ENCODE results near the gene CEP162.

The CEP162 gene

DNA sequence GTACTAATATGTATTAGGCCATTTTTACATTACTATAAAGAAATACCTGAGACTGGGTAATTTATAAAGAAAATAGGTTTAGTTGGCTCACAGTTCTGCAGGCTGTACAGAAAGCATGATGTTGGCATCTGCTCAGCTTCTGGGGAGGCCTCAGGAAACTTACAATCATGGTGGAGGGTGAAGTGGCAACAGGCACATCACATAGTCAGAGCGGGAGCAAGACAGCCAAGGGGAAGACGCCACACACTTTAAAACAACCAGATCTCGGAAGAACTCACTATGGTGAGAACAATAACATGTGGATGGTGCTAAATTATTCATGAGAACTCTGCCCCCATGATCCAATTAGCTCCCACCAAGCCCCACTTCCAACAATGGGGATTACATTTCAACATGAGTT, 41.3 kb upstream of the CEP162 start:
- DNase-seq (ENCODE audit: low read depth): no peak
- TF ChIP-seq, protein P1, sequence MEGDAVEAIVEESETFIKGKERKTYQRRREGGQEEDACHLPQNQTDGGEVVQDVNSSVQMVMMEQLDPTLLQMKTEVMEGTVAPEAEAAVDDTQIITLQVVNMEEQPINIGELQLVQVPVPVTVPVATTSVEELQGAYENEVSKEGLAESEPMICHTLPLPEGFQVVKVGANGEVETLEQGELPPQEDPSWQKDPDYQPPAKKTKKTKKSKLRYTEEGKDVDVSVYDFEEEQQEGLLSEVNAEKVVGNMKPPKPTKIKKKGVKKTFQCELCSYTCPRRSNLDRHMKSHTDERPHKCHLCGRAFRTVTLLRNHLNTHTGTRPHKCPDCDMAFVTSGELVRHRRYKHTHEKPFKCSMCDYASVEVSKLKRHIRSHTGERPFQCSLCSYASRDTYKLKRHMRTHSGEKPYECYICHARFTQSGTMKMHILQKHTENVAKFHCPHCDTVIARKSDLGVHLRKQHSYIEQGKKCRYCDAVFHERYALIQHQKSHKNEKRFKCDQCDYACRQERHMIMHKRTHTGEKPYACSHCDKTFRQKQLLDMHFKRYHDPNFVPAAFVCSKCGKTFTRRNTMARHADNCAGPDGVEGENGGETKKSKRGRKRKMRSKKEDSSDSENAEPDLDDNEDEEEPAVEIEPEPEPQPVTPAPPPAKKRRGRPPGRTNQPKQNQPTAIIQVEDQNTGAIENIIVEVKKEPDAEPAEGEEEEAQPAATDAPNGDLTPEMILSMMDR (conservative IDR thresholded peaks at IDR 0.05; ENCODE audit: low read depth, low read length): no peak
- H3K4me3 ChIP-seq (ENCODE audit: low read depth, low read length): no peak overlapping the region

DNA sequence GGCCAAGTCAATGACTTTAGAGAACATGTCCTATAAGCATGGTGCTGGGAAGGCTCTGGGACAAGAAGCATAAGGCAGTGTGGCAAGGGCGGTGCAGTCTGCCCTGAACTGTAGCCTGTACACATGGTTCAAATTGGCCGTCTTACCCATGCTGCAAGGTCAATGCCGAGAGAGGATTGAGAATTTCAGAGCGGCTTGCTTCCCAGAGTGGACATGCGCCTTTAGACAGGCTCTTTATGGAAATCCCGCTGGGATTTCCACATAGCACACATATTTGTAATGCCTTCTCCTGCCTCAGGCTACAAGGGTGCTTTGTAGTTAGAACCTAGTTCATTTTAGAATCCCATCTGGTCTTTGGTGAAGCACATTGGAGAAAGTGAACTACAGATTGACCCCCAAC, 36.1 kb upstream of the CEP162 start:
- TF ChIP-seq, protein P1 (conservative IDR thresholded peaks at IDR 0.05; ENCODE audit: low read depth, low read length): no peak
- H3K4me3 ChIP-seq (ENCODE audit: low read depth, low read length): no peak overlapping the region
- peak; percentile 61 for DNase-seq (ENCODE audit: low read depth)

DNA sequence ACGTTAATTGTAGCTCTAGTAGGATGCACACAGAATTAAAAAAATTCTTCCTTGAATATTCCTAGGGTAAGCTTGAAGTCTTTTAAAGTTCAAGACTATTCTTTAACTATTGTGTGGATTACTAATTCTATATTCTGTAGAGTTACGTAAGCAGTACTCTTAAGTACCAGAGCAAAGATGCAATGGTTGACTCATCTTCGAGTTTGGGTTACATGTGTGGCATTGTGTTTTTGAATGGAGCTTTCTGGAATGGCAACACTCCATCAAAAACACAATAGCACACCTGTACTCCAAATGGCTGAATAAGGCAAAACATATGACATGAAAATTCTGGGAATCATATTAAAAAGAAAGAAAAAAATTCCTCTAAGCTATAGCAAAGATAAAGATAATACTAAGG, 33.5 kb upstream of the CEP162 start:
- H3K4me3 ChIP-seq (ENCODE audit: low read depth, low read length): no peak overlapping the region
- DNase-seq (ENCODE audit: low read depth): no peak
- TF ChIP-seq, protein P1 (conservative IDR thresholded peaks at IDR 0.05; ENCODE audit: low read depth, low read length): no peak

DNA sequence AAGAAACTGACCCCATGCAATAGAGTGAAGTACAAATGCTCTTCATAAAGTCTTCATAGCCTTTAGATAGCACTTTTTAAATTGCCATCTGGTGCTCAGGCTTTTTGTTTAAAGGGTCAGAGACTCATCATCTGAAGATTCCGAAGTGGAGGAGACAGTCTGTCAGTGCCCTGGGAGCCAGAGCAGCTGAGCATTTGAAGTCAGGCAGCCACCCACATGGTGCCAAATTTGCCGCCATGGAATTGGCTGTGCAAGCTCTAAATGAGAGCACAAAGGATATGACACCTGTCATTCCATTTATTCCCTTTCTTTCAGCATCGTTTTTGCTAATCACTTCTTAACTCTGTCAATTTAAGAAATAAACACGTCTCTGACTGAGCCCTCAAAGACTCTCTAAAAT, 32.8 kb upstream of the CEP162 start:
- H3K4me3 ChIP-seq (ENCODE audit: low read depth, low read length): no peak overlapping the region
- TF ChIP-seq, protein P1 (conservative IDR thresholded peaks at IDR 0.05; ENCODE audit: low read depth, low read length): no peak
- no peak for DNase-seq (ENCODE audit: low read depth)

- TF ChIP-seq, protein P1 (conservative IDR thresholded peaks at IDR 0.05; ENCODE audit: low read depth, low read length): no peak
- DNase-seq (ENCODE audit: low read depth): no peak
- H3K4me3 ChIP-seq (ENCODE audit: low read depth, low read length): no peak overlapping the region
Measured at GRCh38 chr6:84258866-84259265, 31.4 kb upstream of the CEP162 start.

DNA sequence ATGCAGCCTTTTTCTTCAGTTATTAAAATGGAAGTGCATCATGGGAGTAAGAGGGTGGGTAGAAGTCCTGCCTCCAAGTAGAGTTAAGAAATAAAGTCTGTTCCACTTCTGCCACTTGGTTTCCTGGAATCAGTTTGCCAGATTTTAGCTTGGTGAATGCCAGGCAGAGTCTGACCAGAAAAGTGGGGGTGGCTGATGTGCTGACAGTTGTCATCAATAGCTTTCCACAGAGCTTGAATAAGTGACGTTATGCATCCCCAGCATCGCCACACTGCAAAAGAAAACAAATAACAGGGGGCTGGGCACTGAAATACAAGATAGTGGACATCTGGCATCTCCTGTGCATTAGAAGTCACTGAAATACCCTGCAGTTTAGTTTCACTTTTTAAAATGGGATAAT, 30.8 kb upstream of the CEP162 start:
- peak; percentile 38 for DNase-seq (ENCODE audit: low read depth)
- TF ChIP-seq, protein P1 (conservative IDR thresholded peaks at IDR 0.05; ENCODE audit: low read depth, low read length): no peak
- H3K4me3 ChIP-seq (ENCODE audit: low read depth, low read length): peak overlapping the region; percentile 31

- TF ChIP-seq, protein P1 (conservative IDR thresholded peaks at IDR 0.05; ENCODE audit: low read depth, low read length): no peak
- no peak for DNase-seq (ENCODE audit: low read depth)
Measured at GRCh38 chr6:84255641-84256040, 28.2 kb upstream of the CEP162 start.

More at GRCh38 chr6:84255641-84256040, 28.2 kb upstream of the CEP162 start:
- H3K4me3 ChIP-seq (ENCODE audit: low read depth, low read length): no peak overlapping the region
